ENCODE measurements around the gene FN3KRP. TPM values are rescaled to one million over a fixed set of nuclear protein-coding genes. Genes with fewer than 3 reads are reported as not detected.

The FN3KRP gene
- total RNA-seq, 4 donors from 2014 or later = 11.5 to 27.5 (median 17.3) TPM

DNA sequence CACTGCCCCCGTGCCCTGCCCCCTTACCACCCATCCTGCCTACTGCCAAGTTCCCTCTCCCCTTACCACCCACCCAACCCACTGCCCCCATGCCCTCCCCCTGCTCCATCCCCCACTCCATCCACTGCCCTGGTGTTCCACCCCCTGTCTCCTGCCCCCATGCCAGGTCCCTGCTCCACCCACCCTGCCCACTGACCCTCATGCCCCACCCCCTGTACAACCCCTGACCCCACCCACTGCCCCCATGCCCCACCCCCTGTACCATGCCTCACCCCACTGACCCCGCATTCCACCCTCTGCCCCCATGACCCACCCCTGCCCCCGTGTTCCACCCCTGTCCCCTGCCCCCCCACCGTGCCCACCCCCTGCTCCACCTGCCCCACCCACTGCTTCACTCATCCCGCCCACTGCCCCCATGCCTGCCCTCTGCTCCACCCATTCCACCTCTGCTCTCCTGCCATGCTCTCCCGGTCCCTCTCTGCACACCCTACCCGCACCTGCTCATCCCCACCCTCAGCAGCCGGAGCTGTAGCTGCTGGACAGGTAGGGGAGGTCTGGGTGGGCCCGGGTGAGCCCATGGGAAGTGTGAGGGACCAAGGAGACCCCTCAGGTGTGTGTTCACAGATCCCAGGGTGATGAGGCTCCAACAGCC lies 7.4 kb upstream of the FN3KRP start:
- TF ChIP-seq POLR2AphosphoS5 (IDR thresholded peaks at IDR 0.05) (no peak), CTCF (IDR thresholded peaks at IDR 0.05) (no peak), POLR2A (IDR thresholded peaks at IDR 0.05; ENCODE audit: low read depth) (no peak), EP300 (IDR thresholded peaks at IDR 0.05) (no peak)
- WGBS = 71% methylated on average over 6 of the region's 9 CpGs

GRCh38 chr17:82709676-82710498 lies 6.6 kb upstream of the FN3KRP start:
- WGBS = 87% methylated on average over 13 of the region's 25 CpGs
- no peak for DNase-seq (ENCODE audit: extremely low spot score)
- Histone ChIP-seq H3K36me3 (no peaks in the 10 kb centered on the region), H3K27me3 (no peaks in the 10 kb centered on the region), H3K4me1 (peaks cover 0 to 10% (median 4%) of the 10 kb centered on the region in 4 donors), H3K27ac (replicated peaks in 1 of 4) (no peak overlapping the region), H3K9me3 (no peaks in the 10 kb centered on the region), H3K4me3 (no peak overlapping the region)
- intact Hi-C loops (cut with DNase I) = no loop called here
- TF ChIP-seq POLR2AphosphoS5 (IDR thresholded peaks at IDR 0.05) (no peak), EP300 (IDR thresholded peaks at IDR 0.05) (no peak), CTCF (IDR thresholded peaks at IDR 0.05) (no peak), POLR2A (IDR thresholded peaks at IDR 0.05; ENCODE audit: low read depth) (no peak)

More for the DNA sequence above, 7.4 kb upstream of the FN3KRP start:
- no peaks in the 10 kb centered on the region for H3K9me3 ChIP-seq
- no peaks in the 10 kb centered on the region for H3K36me3 ChIP-seq
- H3K27me3 ChIP-seq = no peaks in the 10 kb centered on the region
- no peak overlapping the region for H3K4me3 ChIP-seq
- intact Hi-C loops (cut with DNase I) = no loop called here
- no peak overlapping the region for H3K27ac ChIP-seq (replicated peaks in 1 of 4)
- DNase-seq (ENCODE audit: extremely low spot score) = no peak
- peaks cover 0 to 10% (median 4%) of the 10 kb centered on the region in 4 donors for H3K4me1 ChIP-seq

- TF ChIP-seq CTCF (IDR thresholded peaks at IDR 0.05) (no peak), EP300 (IDR thresholded peaks at IDR 0.05) (no peak), POLR2AphosphoS5 (IDR thresholded peaks at IDR 0.05) (no peak), POLR2A (IDR thresholded peaks at IDR 0.05; ENCODE audit: low read depth) (no peak)
- DNase-seq (ENCODE audit: extremely low spot score) = no peak
- Histone ChIP-seq H3K27me3 (no peaks in the 10 kb centered on the region), H3K4me1 (peaks cover under 1 to 12% (median 5%) of the 10 kb centered on the region in 4 donors), H3K9me3 (no peaks in the 10 kb centered on the region), H3K27ac (replicated peaks in 1 of 4) (no peak overlapping the region), H3K36me3 (no peaks in the 10 kb centered on the region), H3K4me3 (no peak overlapping the region)
- 83% methylated on average over 14 of the region's 29 CpGs for WGBS
- intact Hi-C loops (cut with DNase I) = no loop called here
Observed at GRCh38 chr17:82710499-82711232, 5.8 kb upstream of the FN3KRP start.

DNA sequence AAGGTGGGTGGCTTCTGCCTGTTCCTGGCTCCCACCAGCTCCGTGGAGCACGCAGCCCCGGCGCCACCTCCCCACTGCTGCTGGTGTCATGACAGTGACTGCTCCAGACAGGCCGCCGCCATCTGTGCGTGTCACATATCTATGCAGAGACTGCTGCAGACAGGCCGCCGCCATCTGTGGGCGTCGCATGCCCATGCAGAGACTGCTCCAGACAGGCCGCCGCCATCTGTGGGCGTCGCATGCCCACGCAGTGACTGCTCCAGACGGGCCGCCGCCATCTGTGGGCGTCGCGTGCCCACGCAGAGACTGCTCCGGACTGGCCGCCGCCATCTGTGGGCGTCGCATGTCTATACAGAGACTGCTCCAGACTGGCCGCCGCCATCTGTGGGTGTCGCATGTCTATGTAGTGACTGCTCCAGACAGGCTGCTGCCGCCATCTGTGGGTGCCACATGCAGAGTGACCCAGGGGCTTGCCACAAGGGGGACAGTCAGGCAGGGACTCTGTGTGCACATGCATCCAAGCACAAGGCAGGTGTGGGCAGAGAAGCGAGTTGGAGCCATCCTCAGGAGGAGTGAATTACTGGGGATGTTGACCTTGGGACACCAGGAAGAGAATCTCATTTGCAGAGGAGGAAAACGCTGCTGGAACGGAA lies 3.3 kb upstream of the FN3KRP start:
- Histone ChIP-seq H3K27me3 (no peaks in the 10 kb centered on the region), H3K4me3 (no peak overlapping the region), H3K9me3 (no peaks in the 10 kb centered on the region), H3K4me1 (peaks cover 16 to 23% (median 20%) of the 10 kb centered on the region in 4 donors), H3K36me3 (no peaks in the 10 kb centered on the region), H3K27ac (replicated peaks in 1 of 4) (no peak overlapping the region)
- 84% methylated on average over 25 of the region's 35 CpGs for WGBS
- TF ChIP-seq CTCF (IDR thresholded peaks at IDR 0.05) (no peak), POLR2AphosphoS5 (IDR thresholded peaks at IDR 0.05) (no peak)
- DNase-seq (ENCODE audit: extremely low spot score) = no peak
- intact Hi-C loops (cut with DNase I) = no loop called here

Data from esophagus muscularis mucosa (tissue), 4 donors.